Activated CD4-positive, alpha-beta T cell treated with anti-CD3 and anti-CD28 coated beads, Interleukin-2, amount 10 ng/mL, durations not matched to agents 24 days and 14 days (primary cell): ENCODE data around the gene CDCP2. TPM values are rescaled to one million over a fixed set of nuclear protein-coding genes. Genes with fewer than 3 reads are reported as not detected.

Source experiments
- DNase-seq: peaks from one replicate; pipeline ENCODE4 v3.0.0; 2022
- H3K27ac Mint-ChIP-seq: one replicate; pipeline ENCODE4 v1.8.0; 2022; ENCODE audit warnings: mild to moderate bottlenecking, mixed read lengths
- H3K27me3 Mint-ChIP-seq: one replicate; pipeline ENCODE4 v1.8.0; 2022; ENCODE audit warnings: mixed read lengths
- H3K36me3 Mint-ChIP-seq: one replicate; pipeline ENCODE4 v1.8.0; 2022; ENCODE audit warnings: low read depth, mild to moderate bottlenecking, mixed read lengths
- H3K4me1 Mint-ChIP-seq: one replicate; pipeline ENCODE4 v1.8.0; 2021; ENCODE audit warnings: mixed read lengths
- H3K4me3 Mint-ChIP-seq: one replicate; pipeline ENCODE4 v1.8.0; 2022; ENCODE audit warnings: mild to moderate bottlenecking, moderate library complexity, mixed read lengths
- H3K9me3 Mint-ChIP-seq: one replicate; pipeline ENCODE4 v1.8.0; 2021; ENCODE audit warnings: mixed read lengths
- intact Hi-C: fragments of 100-400 bp; cut with micrococcal nuclease; formaldehyde crosslinking; loops from one replicate; pipeline ENCODE4 v1.15.1; 2023
- total RNA-seq: library from RNA; stranded (reverse); gene quantifications from 2 replicates; pipeline ENCODE4 v1.2.3, GENCODE V29; 2022

The CDCP2 gene
- total RNA-seq, 1 donor from 2014 or later, result not detected

GRCh38 chr1:54122135-54122751 lies 30.6 kb downstream of the CDCP2 start:
- H3K9me3 Mint-ChIP-seq, result no peaks in the 10 kb centered on the region
- intact Hi-C loops, result no loop called here
- no peaks in the 10 kb centered on the region for H3K36me3 Mint-ChIP-seq
- peaks cover 7% of the 10 kb centered on the region for H3K4me1 Mint-ChIP-seq
- H3K27me3 Mint-ChIP-seq, result peaks cover 10% of the 10 kb centered on the region
- no peak for DNase-seq
- no peak overlapping the region for H3K27ac Mint-ChIP-seq
- peak overlapping the region; percentile 9 for H3K4me3 Mint-ChIP-seq

GRCh38 chr1:54121482-54122134 lies 31.2 kb downstream of the CDCP2 start:
- Mint-ChIP-seq H3K9me3 (no peaks in the 10 kb centered on the region), H3K36me3 (no peaks in the 10 kb centered on the region), H3K27me3 (peaks cover 10% of the 10 kb centered on the region), H3K4me1 (peaks cover 7% of the 10 kb centered on the region), H3K4me3 (peak overlapping the region; percentile 43), H3K27ac (no peak overlapping the region)
- intact Hi-C loops, result loop anchor here (1.0 kb wide), 1 partner anchor 368 kb away; no protein-coding TSS in a partner anchor
- DNase-seq, result peak; percentile 91

GRCh38 chr1:54120698-54121481 lies 31.9 kb downstream of the CDCP2 start:
- H3K9me3 Mint-ChIP-seq, result no peaks in the 10 kb centered on the region
- H3K36me3 Mint-ChIP-seq, result no peaks in the 10 kb centered on the region
- intact Hi-C loops, result loop anchor here (1.0 kb wide), 1 partner anchor 368 kb away; no protein-coding TSS in a partner anchor
- H3K4me3 Mint-ChIP-seq, result peak overlapping the region; percentile 43
- H3K27me3 Mint-ChIP-seq, result peaks cover 10% of the 10 kb centered on the region
- H3K4me1 Mint-ChIP-seq, result peaks cover 7% of the 10 kb centered on the region
- DNase-seq, result no peak
- no peak overlapping the region for H3K27ac Mint-ChIP-seq

GRCh38 chr1:54120018-54120697 lies 32.6 kb downstream of the CDCP2 start:
- Mint-ChIP-seq H3K36me3 (no peaks in the 10 kb centered on the region), H3K4me3 (no peak overlapping the region), H3K4me1 (peaks cover 7% of the 10 kb centered on the region), H3K27ac (no peak overlapping the region), H3K9me3 (no peaks in the 10 kb centered on the region), H3K27me3 (peaks cover 10% of the 10 kb centered on the region)
- DNase-seq, result no peak
- intact Hi-C loops, result no loop called here

GRCh38 chr1:54118704-54119103 lies 34.1 kb downstream of the CDCP2 start:
- intact Hi-C loops, result no loop called here
- no peaks in the 10 kb centered on the region for H3K36me3 Mint-ChIP-seq
- peaks cover 10% of the 10 kb centered on the region for H3K27me3 Mint-ChIP-seq
- no peak overlapping the region for H3K27ac Mint-ChIP-seq
- no peak overlapping the region for H3K4me3 Mint-ChIP-seq
- peaks cover 6% of the 10 kb centered on the region for H3K4me1 Mint-ChIP-seq
- DNase-seq, result no peak
- H3K9me3 Mint-ChIP-seq, result no peaks in the 10 kb centered on the region

GRCh38 chr1:54117815-54118563 lies 34.8 kb downstream of the CDCP2 start:
- Mint-ChIP-seq H3K36me3 (no peaks in the 10 kb centered on the region), H3K27me3 (peaks cover 9% of the 10 kb centered on the region), H3K9me3 (no peaks in the 10 kb centered on the region), H3K4me1 (peaks cover 6% of the 10 kb centered on the region), H3K4me3 (no peak overlapping the region), H3K27ac (no peak overlapping the region)
- no peak for DNase-seq
- intact Hi-C loops, result no loop called here

GRCh38 chr1:54115520-54115919 lies 37.3 kb downstream of the CDCP2 start:
- intact Hi-C loops, result no loop called here
- no peak overlapping the region for H3K27ac Mint-ChIP-seq

GRCh38 chr1:54114955-54115354 lies 37.8 kb downstream of the CDCP2 start:
- no peak for DNase-seq
- no peaks in the 10 kb centered on the region for H3K9me3 Mint-ChIP-seq
- no peaks in the 10 kb centered on the region for H3K36me3 Mint-ChIP-seq
- no peaks in the 10 kb centered on the region for H3K4me1 Mint-ChIP-seq
- H3K27me3 Mint-ChIP-seq, result no peaks in the 10 kb centered on the region
- H3K27ac Mint-ChIP-seq, result no peak overlapping the region
- no peak overlapping the region for H3K4me3 Mint-ChIP-seq
- intact Hi-C loops, result no loop called here

More at GRCh38 chr1:54115520-54115919, 37.3 kb downstream of the CDCP2 start:
- Mint-ChIP-seq H3K36me3 (no peaks in the 10 kb centered on the region), H3K9me3 (no peaks in the 10 kb centered on the region), H3K4me1 (no peaks in the 10 kb centered on the region), H3K27me3 (no peaks in the 10 kb centered on the region), H3K4me3 (no peak overlapping the region)
- no peak for DNase-seq

- Mint-ChIP-seq H3K4me1 (no peaks in the 10 kb centered on the region), H3K4me3 (no peak overlapping the region), H3K27ac (no peak overlapping the region), H3K9me3 (no peaks in the 10 kb centered on the region), H3K27me3 (no peaks in the 10 kb centered on the region), H3K36me3 (no peaks in the 10 kb centered on the region)
- DNase-seq, result no peak
- intact Hi-C loops, result no loop called here
Measured at GRCh38 chr1:54114001-54114400, 38.8 kb downstream of the CDCP2 start.

- Mint-ChIP-seq H3K27ac (no peak overlapping the region), H3K4me1 (no peaks in the 10 kb centered on the region), H3K9me3 (no peaks in the 10 kb centered on the region), H3K36me3 (no peaks in the 10 kb centered on the region), H3K27me3 (no peaks in the 10 kb centered on the region), H3K4me3 (no peak overlapping the region)
- no peak for DNase-seq
- intact Hi-C loops, result no loop called here
Measured at GRCh38 chr1:54112705-54113368, 40.0 kb downstream of the CDCP2 start.

GRCh38 chr1:54112027-54112426 lies 40.8 kb downstream of the CDCP2 start:
- Mint-ChIP-seq H3K9me3 (no peaks in the 10 kb centered on the region), H3K27me3 (no peaks in the 10 kb centered on the region), H3K36me3 (no peaks in the 10 kb centered on the region), H3K4me1 (no peaks in the 10 kb centered on the region), H3K4me3 (no peak overlapping the region), H3K27ac (no peak overlapping the region)
- intact Hi-C loops, result no loop called here
- DNase-seq, result no peak

GRCh38 chr1:54111624-54112023 lies 41.2 kb downstream of the CDCP2 start:
- no peak overlapping the region for H3K4me3 Mint-ChIP-seq
- no peak for DNase-seq
- H3K4me1 Mint-ChIP-seq, result no peaks in the 10 kb centered on the region
- H3K9me3 Mint-ChIP-seq, result no peaks in the 10 kb centered on the region
- intact Hi-C loops, result no loop called here
- no peak overlapping the region for H3K27ac Mint-ChIP-seq
- no peaks in the 10 kb centered on the region for H3K27me3 Mint-ChIP-seq
- H3K36me3 Mint-ChIP-seq, result no peaks in the 10 kb centered on the region

GRCh38 chr1:54110996-54111395 lies 41.8 kb downstream of the CDCP2 start:
- H3K4me3 Mint-ChIP-seq, result no peak overlapping the region
- no peaks in the 10 kb centered on the region for H3K36me3 Mint-ChIP-seq
- intact Hi-C loops, result no loop called here
- H3K4me1 Mint-ChIP-seq, result no peaks in the 10 kb centered on the region
- no peak for DNase-seq
- H3K9me3 Mint-ChIP-seq, result no peaks in the 10 kb centered on the region
- H3K27ac Mint-ChIP-seq, result no peak overlapping the region
- H3K27me3 Mint-ChIP-seq, result no peaks in the 10 kb centered on the region
